ENCODE results near the gene SCUBE3. TPM values are rescaled to one million over a fixed set of nuclear protein-coding genes. Genes with fewer than 3 reads are reported as not detected.

SCUBE3 gene
- total and polyA plus RNA-seq, 9 of the 15 experiments (the other 6 are each of a cell fraction or from before 2014, with no cell fraction given) = 0.01 to 0.11 TPM; not detected in 7

GRCh38 chr6:35240838-35241801 lies 27.4 kb downstream of the SCUBE3 start (continued):
- TF ChIP-seq RBM39 (optimal IDR thresholded peaks at IDR 0.05; ENCODE audit: low read depth, low read length) (no peak), SETDB1 (IDR thresholded peaks at IDR 0.05; ENCODE audit: low read length) (no peak), POLR2G (IDR thresholded peaks at IDR 0.05; ENCODE audit: low read depth, low read length) (no peak), IFI16 (CRISPR knock-in tag; IDR thresholded peaks at IDR 0.05) (no peak), ZNF780A (CRISPR knock-in tag; IDR thresholded peaks at IDR 0.05) (no peak), HNRNPLL (IDR thresholded peaks at IDR 0.05; ENCODE audit: low read depth, low read length, poor library complexity, severe bottlenecking) (no peak), WHSC1 (IDR thresholded peaks at IDR 0.05; ENCODE audit: low read length) (no peak), ARNT (IDR thresholded peaks at IDR 0.05) (no peak), OTX1 (CRISPR knock-in tag; IDR thresholded peaks at IDR 0.05) (no peak), TEAD4 (IDR thresholded peaks at IDR 0.05; ENCODE audit: low read length) (0 out of 2 replicates have a peak, but pooled peaks have one; percentile 29), TEAD4 (CRISPR knock-in tag; IDR thresholded peaks at IDR 0.05; ENCODE audit: borderline replicate concordance) (no peak; the same call in 1 of the 2 replicates), HINFP (tag; conservative IDR thresholded peaks at IDR 0.05; ENCODE audit: low read depth) (no peak), IRF2 (CRISPR knock-in tag; IDR thresholded peaks at IDR 0.05) (no peak), UBTF (IDR thresholded peaks at IDR 0.05; ENCODE audit: borderline replicate concordance in 1 of 2, low read depth in 2 of 2, low read length in 2 of 2) (no peak), ZC3H4 (CRISPR knock-in tag; IDR thresholded peaks at IDR 0.05; ENCODE audit: borderline replicate concordance) (no peak), MAZ (CRISPR knock-in tag; conservative IDR thresholded peaks at IDR 0.05 in 1 of 2, IDR thresholded peaks at IDR 0.05 in 1 of 2) (peak in 1 of 2 experiments; percentile 51; a peak in 1 of 4 replicates), ZNF165 (CRISPR knock-in tag; IDR thresholded peaks at IDR 0.05; ENCODE audit: borderline replicate concordance) (no peak), STAT6 (CRISPR knock-in tag; IDR thresholded peaks at IDR 0.05) (no peak)
- TF ChIP-seq, protein P1, sequence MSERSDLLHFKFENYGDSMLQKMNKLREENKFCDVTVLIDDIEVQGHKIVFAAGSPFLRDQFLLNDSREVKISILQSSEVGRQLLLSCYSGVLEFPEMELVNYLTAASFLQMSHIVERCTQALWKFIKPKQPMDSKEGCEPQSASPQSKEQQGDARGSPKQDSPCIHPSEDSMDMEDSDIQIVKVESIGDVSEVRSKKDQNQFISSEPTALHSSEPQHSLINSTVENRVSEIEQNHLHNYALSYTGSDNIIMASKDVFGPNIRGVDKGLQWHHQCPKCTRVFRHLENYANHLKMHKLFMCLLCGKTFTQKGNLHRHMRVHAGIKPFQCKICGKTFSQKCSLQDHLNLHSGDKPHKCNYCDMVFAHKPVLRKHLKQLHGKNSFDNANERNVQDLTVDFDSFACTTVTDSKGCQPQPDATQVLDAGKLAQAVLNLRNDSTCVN (CRISPR knock-in tag; IDR thresholded peaks at IDR 0.05) = 0 out of 2 replicates have a peak, but pooled peaks have one; percentile 29
